Cerebellar nuclear complex (tissue), 1 donor: ENCODE results near the gene FSTL4.
"Not testable (repeated sequence)": the region's sequence is repeated elsewhere in the genome, so short reads cannot be mapped to it uniquely, and the experiment has no call there.

ENCODE experiments used
- DNase-seq, 2 experiments: peaks; one replicate each; lab custom pipeline; 2025; lab: John Stamatoyannopoulos, UW

FSTL4 gene

GRCh38 chr5:133222521-133222920 is 389.8 kb downstream of the FSTL4 start:
- no peak for DNase-seq

GRCh38 chr5:133222040-133222439 is 390.3 kb downstream of the FSTL4 start:
- DNase-seq: no peak

- DNase-seq: no peak
Observed at GRCh38 chr5:133220851-133221674, 391.3 kb downstream of the FSTL4 start.

- DNase-seq: no peak
Observed at GRCh38 chr5:133219296-133219695, 393.0 kb downstream of the FSTL4 start.

GRCh38 chr5:133216138-133216537 is 396.2 kb downstream of the FSTL4 start:
- not testable (repeated sequence) for DNase-seq

GRCh38 chr5:133214153-133214820 is 398.1 kb downstream of the FSTL4 start:
- DNase-seq: no peak

- DNase-seq: no peak
Observed at GRCh38 chr5:133205649-133206048, 406.7 kb downstream of the FSTL4 start.

- DNase-seq: no peak
Observed at GRCh38 chr5:133205204-133205603, 407.1 kb downstream of the FSTL4 start.

- no peak for DNase-seq
Observed at GRCh38 chr5:133203317-133204305, 408.7 kb downstream of the FSTL4 start.

- no peak for DNase-seq
Observed at GRCh38 chr5:133202066-133202665, 410.2 kb downstream of the FSTL4 start.

- DNase-seq: no peak
Observed at GRCh38 chr5:133201310-133201709, 411.0 kb downstream of the FSTL4 start.

- no peak for DNase-seq
Observed at GRCh38 chr5:133200256-133200655, 412.1 kb downstream of the FSTL4 start.

GRCh38 chr5:133199417-133200178 is 412.7 kb downstream of the FSTL4 start:
- DNase-seq: no peak

- no peak for DNase-seq
Observed at GRCh38 chr5:133198511-133198910, 413.8 kb downstream of the FSTL4 start.

GRCh38 chr5:133196441-133197085 is 415.8 kb downstream of the FSTL4 start:
- DNase-seq: no peak

GRCh38 chr5:133195250-133195649 is 417.1 kb downstream of the FSTL4 start:
- no peak for DNase-seq

- no peak for DNase-seq
Observed at GRCh38 chr5:133193794-133194193, 418.5 kb downstream of the FSTL4 start.

- DNase-seq: no peak
Observed at GRCh38 chr5:133192716-133193115, 419.6 kb downstream of the FSTL4 start.

GRCh38 chr5:133189881-133190280 is 422.5 kb downstream of the FSTL4 start:
- no peak for DNase-seq

GRCh38 chr5:133179405-133179804 is 432.9 kb downstream of the FSTL4 start:
- DNase-seq: no peak
